GM21526 (cell line): ENCODE results near the gene CDRT4.
"Not testable (repeated sequence)": the region's sequence is repeated elsewhere in the genome, so short reads cannot be mapped to it uniquely, and the experiment has no call there.

ENCODE experiments used
- ATAC-seq: cut with Tn5 transposase; IDR thresholded peaks from one replicate; pipeline ENCODE4 v1.9.1; 2021; ENCODE audit warnings: moderate library complexity; ENCODE audit not compliant: unreplicated experiment, low FRiP score

CDRT4 gene

DNA sequence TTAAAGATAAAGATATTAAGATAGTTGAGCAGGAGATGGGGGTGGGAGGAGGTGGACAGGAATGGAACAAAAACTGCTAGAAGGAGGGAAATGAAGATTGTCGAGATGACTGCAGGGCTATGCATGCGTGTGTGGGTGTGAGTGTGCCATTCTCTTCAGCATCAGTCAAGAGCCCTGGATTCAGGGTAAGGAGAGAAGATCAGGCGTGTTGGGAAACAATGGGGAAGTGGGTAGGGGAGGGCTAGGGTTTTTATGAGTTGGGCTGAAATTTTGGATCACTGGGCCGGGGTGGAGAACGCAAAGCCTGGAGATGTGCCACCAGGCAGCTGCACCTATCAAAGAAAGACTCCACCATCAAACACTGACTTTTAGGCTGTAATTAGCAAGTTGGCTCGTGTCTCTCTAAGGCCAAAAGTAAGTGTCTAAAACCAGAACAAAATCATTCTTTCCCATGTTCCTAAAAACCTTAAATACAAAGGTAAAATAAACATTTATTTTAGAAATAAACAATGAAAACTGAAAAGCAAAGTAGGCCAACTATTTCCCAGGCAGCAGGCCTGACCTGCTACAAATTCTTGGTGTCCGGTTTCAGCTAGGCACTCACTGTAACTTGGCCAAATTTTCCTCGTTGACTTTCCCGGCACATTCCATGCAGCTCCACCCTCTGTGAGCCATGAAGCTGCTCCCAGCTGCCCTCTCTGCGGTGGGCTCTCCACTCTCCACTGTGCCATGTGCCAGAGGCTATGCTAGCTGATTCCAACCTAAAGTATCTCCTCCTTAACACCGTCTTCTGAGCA, 4.2 kb downstream of the CDRT4 start:
- no peak for ATAC-seq

GRCh38 chr17:15457723-15458094, 9.7 kb downstream of the CDRT4 start:
- ATAC-seq = no peak

- no peak for ATAC-seq
Observed at GRCh38 chr17:15456972-15457722, 10.3 kb downstream of the CDRT4 start.

DNA sequence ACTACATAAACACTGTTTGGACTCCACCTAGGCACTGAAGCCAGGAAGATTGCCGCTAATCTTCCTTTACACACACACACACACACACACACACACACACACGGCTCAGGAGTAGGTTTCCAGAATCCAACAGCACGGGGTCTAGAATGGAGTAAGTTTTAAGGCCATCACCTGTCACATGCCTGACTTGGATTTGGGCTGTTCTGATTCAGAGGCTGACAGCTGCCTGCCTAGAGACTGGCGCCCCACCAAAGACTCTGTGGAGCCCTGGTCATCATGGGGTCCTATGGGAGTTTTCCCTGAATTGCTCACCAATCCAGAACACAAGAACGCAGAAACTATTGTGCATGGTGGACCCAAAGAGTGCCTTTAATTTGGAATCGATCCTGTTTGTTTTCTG, 10.9 kb downstream of the CDRT4 start:
- ATAC-seq = no peak

- ATAC-seq = no peak
Observed at GRCh38 chr17:15454346-15454745, 13.1 kb downstream of the CDRT4 start.

DNA sequence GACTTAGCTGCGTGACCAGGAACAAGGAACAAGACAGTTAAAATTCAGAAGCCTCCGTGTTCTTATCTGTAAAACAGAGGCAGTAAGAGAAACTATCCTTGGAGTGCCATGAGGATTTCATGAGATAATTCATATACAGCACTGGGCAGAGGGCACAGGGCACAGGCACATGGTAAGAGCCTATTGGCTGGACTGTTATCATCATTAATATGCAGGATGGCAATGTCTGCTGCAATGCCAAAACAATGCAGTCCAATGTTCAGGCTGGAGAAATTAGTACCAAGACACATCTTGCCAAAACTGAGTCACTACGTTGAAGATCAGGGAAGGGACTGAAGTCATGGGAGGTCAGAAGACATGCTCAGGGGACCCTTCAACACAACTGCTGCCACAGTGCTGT, 13.6 kb downstream of the CDRT4 start:
- ATAC-seq = no peak

- no peak for ATAC-seq
Observed at GRCh38 chr17:15453246-15453645, 14.2 kb downstream of the CDRT4 start.

DNA sequence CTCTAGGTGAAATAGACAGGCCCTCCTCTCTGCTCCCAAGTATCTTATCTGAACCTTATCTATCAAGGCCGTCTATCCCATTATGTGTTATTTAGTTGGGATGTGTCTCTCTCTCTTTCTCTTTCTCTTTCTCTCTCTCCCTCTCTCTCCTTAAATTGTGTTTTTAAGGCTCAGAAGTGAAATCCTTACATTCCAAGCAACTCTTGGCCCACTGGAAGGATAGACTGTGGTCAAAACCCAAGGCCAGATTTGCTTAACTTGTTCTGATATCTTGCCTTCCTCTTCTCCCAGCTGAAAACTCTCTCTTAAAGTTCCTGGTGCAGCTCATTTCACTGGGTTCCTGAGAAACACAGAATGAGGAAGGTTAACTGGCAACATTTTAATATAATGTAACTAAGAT, 14.7 kb downstream of the CDRT4 start:
- no peak for ATAC-seq

GRCh38 chr17:15451680-15452079, 15.7 kb downstream of the CDRT4 start:
- ATAC-seq = no peak

DNA sequence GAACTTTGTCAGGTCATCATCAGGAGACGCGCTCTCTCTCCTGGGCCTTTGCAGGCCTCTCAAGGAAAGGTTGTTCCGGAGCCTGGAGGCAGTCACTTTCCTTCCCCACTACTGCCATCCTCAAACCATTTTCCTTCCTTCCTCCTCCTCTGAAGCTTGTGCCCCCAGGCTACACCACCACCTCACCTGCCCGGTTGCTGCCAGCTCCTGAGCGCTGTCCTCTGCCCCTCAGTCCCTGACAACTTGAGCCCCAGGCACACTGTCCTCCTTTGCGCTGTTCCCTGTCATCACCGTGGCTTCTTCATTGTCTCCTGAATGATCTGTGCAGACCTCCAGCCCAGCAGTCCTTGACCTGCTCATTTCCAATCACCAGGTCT, 18.9 kb downstream of the CDRT4 start:
- no peak for ATAC-seq

DNA sequence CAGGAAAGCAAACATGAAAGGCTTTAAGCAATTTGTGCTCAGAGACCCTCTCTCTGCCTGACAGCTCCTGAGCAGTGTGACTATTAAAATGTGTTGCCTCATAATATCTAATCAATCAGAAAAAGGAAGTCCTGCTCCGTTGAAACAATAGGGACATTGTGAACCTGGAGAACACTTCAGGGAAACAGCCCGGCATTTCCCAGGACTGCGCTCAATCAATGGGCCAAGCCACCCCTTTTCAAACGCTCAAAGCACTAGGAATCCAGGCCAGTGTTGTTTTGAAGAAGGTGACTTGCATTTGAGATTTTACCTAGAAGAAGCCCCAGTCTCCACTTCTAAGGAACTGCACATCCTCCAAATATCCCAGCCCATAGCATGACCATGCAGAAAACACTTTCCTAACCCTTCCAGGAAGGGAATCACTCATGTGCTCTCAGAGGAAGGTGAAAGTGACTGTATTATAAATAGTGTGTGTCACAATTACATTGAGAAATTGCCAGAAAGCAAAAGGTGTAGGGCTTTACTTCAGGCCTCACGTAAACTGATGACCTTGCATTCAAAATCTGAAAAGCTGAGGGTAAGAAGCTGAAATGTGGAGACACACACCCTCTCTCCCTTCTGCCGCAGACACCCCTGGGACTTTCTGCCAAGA, 19.4 kb downstream of the CDRT4 start:
- no peak for ATAC-seq

GRCh38 chr17:15446036-15446435, 21.4 kb downstream of the CDRT4 start:
- ATAC-seq = no peak

GRCh38 chr17:15444805-15445204, 22.6 kb downstream of the CDRT4 start:
- ATAC-seq = no peak

DNA sequence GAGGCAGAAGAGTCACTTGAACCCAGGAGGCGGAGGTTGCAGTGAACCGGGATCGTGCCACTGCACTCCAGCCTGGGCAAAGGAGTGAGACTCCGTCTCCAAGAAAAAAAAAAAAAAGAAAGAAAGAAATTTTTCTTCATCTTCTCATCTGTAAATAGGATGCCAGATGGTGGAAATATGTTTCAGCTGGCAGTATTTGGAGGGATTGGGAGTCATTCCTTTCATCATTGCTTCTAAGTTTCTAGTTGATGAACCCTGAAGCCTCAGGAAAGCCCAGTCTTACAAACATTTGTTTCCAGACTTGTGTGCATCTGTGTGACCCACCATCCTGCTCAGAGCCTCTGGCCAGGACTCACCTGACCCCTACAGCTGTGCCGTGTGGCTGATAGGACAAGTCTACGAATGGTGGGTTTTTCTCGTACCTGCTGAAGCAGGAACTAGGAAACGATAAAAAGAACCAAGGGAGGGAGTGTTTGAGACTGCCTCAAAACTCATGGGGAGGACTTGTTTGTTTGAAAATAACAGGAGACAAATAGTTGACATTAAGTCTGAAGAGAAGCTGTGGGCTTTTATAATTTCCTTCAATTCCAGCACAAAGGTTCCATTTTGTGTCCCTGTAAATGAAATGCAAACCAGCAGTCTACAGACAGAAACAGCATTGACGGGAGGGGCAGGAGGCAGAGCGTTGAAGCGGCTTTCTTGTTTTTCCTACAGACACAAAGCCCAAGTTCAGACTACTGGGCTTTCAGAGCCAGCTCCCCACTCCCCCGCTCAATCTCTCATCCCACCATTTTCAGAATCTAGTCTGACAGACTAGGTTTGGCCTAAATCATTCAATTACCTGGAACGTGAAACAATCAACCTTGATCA, 24.9 kb downstream of the CDRT4 start:
- no peak for ATAC-seq

DNA sequence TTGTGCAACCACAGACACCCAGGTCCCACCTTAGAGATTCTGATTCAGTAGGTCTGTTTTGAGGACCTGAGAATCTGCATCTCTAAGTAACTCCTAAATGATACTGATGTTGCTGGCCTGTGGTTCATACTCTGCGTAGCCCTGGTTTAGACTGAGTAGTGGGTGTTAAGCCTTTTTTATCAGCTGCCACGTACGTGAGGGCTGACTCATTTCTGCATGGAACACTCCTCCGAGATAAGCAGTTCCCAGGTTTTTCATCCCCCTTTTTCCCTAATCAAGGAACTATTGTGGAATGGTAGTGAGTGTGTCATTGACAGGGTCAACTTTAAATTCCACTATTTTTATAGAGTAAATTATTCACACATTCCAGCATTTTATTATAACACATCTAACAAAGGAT, 26.1 kb downstream of the CDRT4 start:
- ATAC-seq = no peak

DNA sequence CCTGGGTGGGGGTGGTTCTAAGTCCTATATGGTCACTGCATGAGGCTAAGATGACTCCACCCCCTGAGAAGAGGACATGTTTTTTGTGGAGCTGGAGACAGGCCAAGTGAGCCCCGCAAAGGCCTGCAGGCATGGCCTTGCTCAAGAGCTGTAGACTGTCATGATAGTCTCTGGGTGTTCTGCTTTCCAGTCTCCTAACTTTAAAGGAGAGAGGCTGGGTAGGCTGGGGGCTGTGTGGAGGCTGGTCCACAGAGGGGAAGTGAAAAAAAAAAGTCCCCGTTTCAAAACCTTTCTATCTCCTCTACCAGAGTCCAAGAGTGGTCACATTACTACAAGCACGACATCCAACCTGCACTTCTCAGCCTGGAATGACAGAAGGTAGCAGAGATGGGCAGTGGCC, 27.1 kb downstream of the CDRT4 start:
- no peak for ATAC-seq

DNA sequence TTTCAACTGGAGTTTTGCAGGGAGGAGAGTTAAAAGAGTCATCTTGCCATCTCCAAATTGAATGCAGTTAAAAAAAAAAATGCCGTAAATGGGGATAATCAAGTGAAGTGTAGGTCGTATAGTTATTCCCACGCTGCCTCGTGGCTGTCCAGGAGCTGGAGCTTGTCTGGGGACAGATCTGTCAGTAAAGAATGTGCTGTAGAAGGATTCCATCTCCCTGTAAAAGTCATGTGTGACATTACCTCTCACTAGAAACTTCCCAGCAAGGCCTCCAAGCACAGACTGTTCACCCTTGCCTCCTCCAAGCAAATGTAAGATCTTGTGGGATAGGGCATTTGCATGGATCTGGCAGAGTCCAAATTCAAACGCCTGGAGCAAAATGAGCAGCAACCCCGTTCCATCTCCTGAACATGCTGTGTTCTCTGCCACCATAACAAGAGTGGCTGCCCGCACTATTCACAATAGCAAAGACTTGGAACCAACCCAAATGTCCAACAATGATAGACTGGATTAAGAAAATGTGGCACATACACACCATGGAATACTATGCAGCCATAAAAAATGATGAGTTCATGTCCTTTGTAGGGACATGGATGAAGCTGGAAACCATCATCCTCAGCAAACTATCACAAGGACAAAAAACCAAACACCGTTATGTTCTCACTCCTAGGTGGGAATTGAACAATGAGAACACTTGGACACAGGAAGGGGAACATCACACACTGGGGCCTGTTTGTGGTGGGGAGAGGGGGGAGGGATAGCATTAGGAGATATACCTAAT, 28.0 kb downstream of the CDRT4 start:
- ATAC-seq = not testable (repeated sequence)

- no peak for ATAC-seq
Observed at GRCh38 chr17:15438491-15439105, 28.8 kb downstream of the CDRT4 start.

- no peak for ATAC-seq
Observed at GRCh38 chr17:15437303-15437635, 30.2 kb downstream of the CDRT4 start.
